GM12878 (cell line): ENCODE data around the gene XRRA1. TPM values are rescaled to one million over a fixed set of nuclear protein-coding genes. Genes with fewer than 3 reads are reported as not detected.

Source experiments
- ATAC-seq: fragments of 200-7000 bp; cut with Tn5 transposase; 3 replicates; pipeline ENCODE4 v1.9.1; 2020; ENCODE audit warnings: mild to moderate bottlenecking, moderate library complexity
- BruUV-seq: library from RNA; stranded (reverse); fragments of 400-500 nt; replicated peaks from 2 replicates; lab custom pipeline; 2021; lab: Mats Ljungman, UMichigan
- CTCF ChIA-PET: fragments of 300-600 bp; sonication (Branson Sonifier 250); formaldehyde crosslinking; extraction: SDS; loops from one replicate; lab custom pipeline; 2021; ENCODE audit warnings: inconsistent platforms; lab: Yijun Ruan, JAX
- POLR2A ChIA-PET: fragments of 350-600 bp; formaldehyde crosslinking; extraction: SDS; loops from one replicate; lab custom pipeline; 2021; ENCODE audit warnings: inconsistent platforms; lab: Charles Lee
- RAD21 ChIA-PET: fragments of 300-600 bp; sonication (Branson Sonifier 250); formaldehyde crosslinking; loops from one replicate; lab custom pipeline; 2023; ENCODE audit warnings: antibody characterized with exemption; ENCODE audit not compliant: unreplicated experiment; lab: Charles Lee
- SMC1A ChIA-PET: fragments of 300-600 bp; sonication (Branson Sonifier 250); formaldehyde crosslinking; loops from one replicate; lab custom pipeline; 2023; ENCODE audit not compliant: unreplicated experiment, uncharacterized antibody; lab: Charles Lee
- DNase-seq: peaks from one replicate; pipeline ENCODE4 v3.0.0-alpha.2; 2011; ENCODE audit warnings: low read depth, low spot score
- FAIRE-seq: peaks from 3 replicates; lab custom pipeline; 2011; peaks lifted over from hg19 to GRCh38; lab: Jason Lieb, UNC
- H2AFZ ChIP-seq: 2 replicates; pipeline ENCODE4 v1.6.0; 2011; ENCODE audit warnings: low read depth, low read length, control low read depth; ENCODE audit not compliant: control insufficient read depth
- H3K27ac ChIP-seq: 2 replicates; pipeline ENCODE4 v1.5.1; 2011; ENCODE audit warnings: control low read depth; ENCODE audit not compliant: control insufficient read depth, insufficient read depth
- H3K27me3 ChIP-seq, 2 experiments: replicated peaks in 1 of 2; 2 replicates each; pipeline versions ENCODE4 v1.6.0 to v1.6.1; 2011; ENCODE audit warnings: low read length in 1 of 2; ENCODE audit not compliant: control insufficient read depth in 2 of 2, insufficient read depth in 2 of 2
- H3K36me3 ChIP-seq, 2 experiments: 2 replicates each; pipeline ENCODE4 v1.5.1; 2011; ENCODE audit warnings: low read length in 1 of 2; ENCODE audit not compliant: control insufficient read depth in 2 of 2, insufficient read depth in 2 of 2
- H3K4me1 ChIP-seq: 2 replicates; pipeline ENCODE4 v1.6.1; 2011; ENCODE audit warnings: mild to moderate bottlenecking, low read length, moderate library complexity, mixed read lengths; ENCODE audit not compliant: control insufficient read depth, insufficient read depth
- H3K4me2 ChIP-seq: 2 replicates; pipeline ENCODE4 v1.6.0; 2011; ENCODE audit warnings: control low read depth; ENCODE audit not compliant: control insufficient read depth, insufficient read depth
- H3K4me3 ChIP-seq: fragments of 200-600 bp; sonication (generic); 2 replicates; pipeline ENCODE4 v1.5.1; 2016
- H3K79me2 ChIP-seq: 2 replicates; pipeline ENCODE4 v1.6.0; 2011; ENCODE audit warnings: low read length; ENCODE audit not compliant: control insufficient read depth, insufficient read depth
- H3K9ac ChIP-seq: 2 replicates; pipeline ENCODE4 v1.8.0; 2011; ENCODE audit warnings: low read length, control low read depth, mixed read lengths; ENCODE audit not compliant: control insufficient read depth, insufficient read depth
- H3K9me3 ChIP-seq: replicated peaks from 3 replicates; pipeline ENCODE4 v1.5.1; 2011; ENCODE audit warnings: mild to moderate bottlenecking, low read length; ENCODE audit not compliant: control insufficient read depth, insufficient read depth
- H4K20me1 ChIP-seq: 2 replicates; pipeline ENCODE4 v1.6.0; 2011; ENCODE audit not compliant: control insufficient read depth, insufficient read depth
- BHLHE40 ChIP-seq, 2 experiments: fragments of 450-650 bp in 1 of 2; IDR thresholded peaks; 2 replicates each; pipeline ENCODE4 v1.6.1; 2011 to 2017; ENCODE audit warnings: low read depth in 2 of 2, borderline replicate concordance in 1 of 2, improper control_type of control experiment in 1 of 2, low read length in 1 of 2, mild to moderate bottlenecking in 1 of 2
- CBFB ChIP-seq: IDR thresholded peaks from 2 replicates; pipeline ENCODE4 v1.6.1; 2016; ENCODE audit warnings: antibody characterized with exemption, low read depth
- CREM ChIP-seq: IDR thresholded peaks from 2 replicates; pipeline ENCODE4 v1.6.1; 2014; ENCODE audit warnings: antibody characterized with exemption, low read depth
- FOS ChIP-seq: IDR thresholded peaks from 3 replicates; pipeline ENCODE4 v1.6.1; 2011; ENCODE audit warnings: borderline replicate concordance; ENCODE audit not compliant: insufficient read length; ENCODE audit errors: extremely low read depth
- FOXK2 ChIP-seq: fragments of 450-650 bp; IDR thresholded peaks from 2 replicates; pipeline ENCODE4 v1.6.1; 2017; ENCODE audit warnings: mild to moderate bottlenecking, moderate library complexity
- LARP7 ChIP-seq: fragments of 450-650 bp; IDR thresholded peaks from 2 replicates; pipeline ENCODE4 v1.6.1; 2017; ENCODE audit warnings: mild to moderate bottlenecking
- RAD21 ChIP-seq: IDR thresholded peaks from 2 replicates; pipeline ENCODE4 v1.6.1; 2011; ENCODE audit warnings: mild to moderate bottlenecking, low read depth, low read length, moderate library complexity; ENCODE audit not compliant: insufficient read depth
- RB1 ChIP-seq: fragments of 450-650 bp; formaldehyde crosslinking; IDR thresholded peaks from 2 replicates; pipeline ENCODE4 v1.6.1; 2017; ENCODE audit warnings: mild to moderate bottlenecking, borderline replicate concordance
- SMARCA5 ChIP-seq: fragments of 450-650 bp; IDR thresholded peaks from 2 replicates; pipeline ENCODE4 v1.6.1; 2017; ENCODE audit warnings: mild to moderate bottlenecking
- ZSCAN29 ChIP-seq: fragments of 450-650 bp; IDR thresholded peaks from 2 replicates; pipeline ENCODE4 v1.6.1; 2017; ENCODE audit warnings: mild to moderate bottlenecking, moderate library complexity
- WGBS: methylation state at CpG from one replicate; pipeline ENCODE4 v1.1.6; 2016; ENCODE audit warnings: low lambda C conversion rate; ENCODE audit not compliant: insufficient replicate concordance, insufficient coverage; ENCODE audit errors: missing lambda C conversion rate; 5-methylcytosine and 5-hydroxymethylcytosine counted together
- in situ Hi-C: fragments of 300-500 bp; cut with MboI; formaldehyde crosslinking; loops from 9 replicates; pipeline ENCODE4 v1.14.3; 2018; ENCODE audit warnings: mixed read lengths
- intact Hi-C: fragments of 100-400 bp; cut with micrococcal nuclease; formaldehyde crosslinking; loops from one replicate; pipeline ENCODE4 v1.14.2; 2022; ENCODE audit not compliant: unreplicated experiment
- polyA plus RNA-seq, 11 experiments: library from polyadenylated mRNA; depleted of rRNA in 4 of 11; unstranded in 6 of 11; stranded (reverse) in 5 of 11; fragments of >200 nt; fragmentation: Nextera tagmentation in 4 of 11; fragmentation: Illumina TruSeq in 1 of 11; extraction: Ambion mirVana in 4 of 11; extraction: Trizol in 1 of 11; gene quantifications; 1 replicate in 1 of 11; 2 replicates in 10 of 11; pipeline versions ENCODE4 v1.2.1 to v1.2.3, GENCODE V29; 2011 to 2016; ENCODE audit warnings: inconsistent platforms in 2 of 11, missing spikeins in 2 of 11, low read depth in 1 of 11
- total RNA-seq, 4 experiments: library from RNA; depleted of rRNA in 3 of 4; stranded (reverse); fragments of >200 nt in 3 of 4; fragmentation: Illumina TruSeq in 1 of 4; extraction: Trizol in 1 of 4; gene quantifications; 2 replicates each; pipeline versions ENCODE4 v1.2.1 to v1.2.3, GENCODE V29; 2013 to 2021
- TF ChIP-seq, protein P1 (sequence below): fragments of 450-650 bp; formaldehyde crosslinking; IDR thresholded peaks from 2 replicates; pipeline ENCODE4 v1.5.0; 2022; ENCODE audit warnings: mild to moderate bottlenecking, missing genetic modification characterization
- TF ChIP-seq, protein P2 (sequence below): fragments of 450-650 bp; IDR thresholded peaks from 2 replicates; pipeline ENCODE4 v1.6.1; 2017; ENCODE audit warnings: borderline replicate concordance
- TF ChIP-seq, protein P3 (sequence below): fragments of 450-650 bp; formaldehyde crosslinking; IDR thresholded peaks from 2 replicates; pipeline ENCODE4 v1.4.0; 2020; ENCODE audit warnings: mild to moderate bottlenecking, moderate library complexity

The XRRA1 gene
- total and polyA plus RNA-seq, 10 of the 15 experiments (the other 5 are each of a cell fraction or from before 2014, with no cell fraction given): 2.5 to 8.8 (median 4.6) TPM

DNA sequence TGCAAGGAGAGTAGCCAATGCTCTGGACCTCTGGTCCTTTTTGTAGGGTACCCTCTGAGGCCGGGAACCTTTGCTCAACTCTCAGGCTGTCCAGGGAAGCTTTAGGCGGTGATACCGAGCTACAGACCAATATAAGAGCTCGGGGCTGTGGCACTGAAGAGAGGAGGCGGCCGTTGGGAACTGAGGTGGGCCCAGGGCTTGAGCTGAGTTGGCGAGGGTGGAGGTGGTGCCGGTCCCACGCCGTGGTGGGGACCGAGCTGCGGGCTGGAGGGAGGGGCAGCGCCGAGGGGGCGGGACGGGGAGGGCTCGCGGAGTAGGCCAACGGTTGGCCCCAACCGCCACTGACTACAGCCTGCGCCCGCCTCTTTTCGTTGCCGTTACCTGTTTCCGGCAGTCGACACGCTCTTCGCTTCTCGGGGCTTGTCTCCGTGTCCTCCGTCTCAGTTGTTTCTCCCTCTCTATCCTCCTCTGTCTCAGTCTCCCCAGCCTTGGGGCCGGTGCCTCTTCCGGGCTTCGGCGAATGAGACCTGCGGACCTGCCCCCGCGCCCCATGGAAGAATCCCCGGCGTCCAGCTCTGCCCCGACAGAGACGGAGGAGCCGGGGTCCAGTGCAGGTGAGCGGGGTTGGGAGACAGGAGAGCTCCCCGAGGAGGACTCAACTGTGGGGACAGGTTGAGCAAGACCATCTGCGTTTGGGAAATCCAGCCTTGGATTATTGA, 39.8 kb upstream of the XRRA1 start, which contains the start of gene NEU3:
Gene NEU3, plus strand, starts transcription at position 393 of the 719 bp plus-strand sequence. Its CDS starts 128 bp downstream, at position 521.
- peak within 1 kb of the TSS; percentile 100 for H3K4me3 ChIP-seq
- peak; percentile 59 for DNase-seq
- H3K27me3 ChIP-seq: no peaks in the 10 kb centered on the region
- H3K9me3 ChIP-seq: no peaks in the 10 kb centered on the region
- peak within 1 kb of the TSS; percentile 73 for H3K4me2 ChIP-seq
- H2AFZ ChIP-seq: peak within 1 kb of the TSS; percentile 65
- peaks cover 36% of the 10 kb centered on the region for H3K79me2 ChIP-seq
- ChIA-PET POLR2A (interaction anchor here (0.6 to 1.6 kb wide), 11 partner anchors 9 to 817 kb away, joined by 3 to 5 read pairs (median 4); no protein-coding TSS in a partner anchor), RAD21 (interaction anchor here (0.7 to 1.8 kb wide), 9 partner anchors 13 to 216 kb away, joined by 3 to 10 read pairs (median 3); partner anchors contain the start of genes SPCS2 and XRRA1), SMC1A (interaction anchor here (0.7 to 2.3 kb wide), 13 partner anchors 8 to 217 kb away, joined by 3 to 6 read pairs (median 4); no protein-coding TSS in a partner anchor), CTCF (interaction anchor here (0.6 to 1.5 kb wide), 8 partner anchors 9 to 254 kb away, joined by 3 to 7 read pairs (median 4); no protein-coding TSS in a partner anchor)
- H3K36me3 ChIP-seq: no peaks in the 10 kb centered on the region
- ATAC-seq: peak; percentile 94
- peak; percentile 96 for FAIRE-seq
- in situ Hi-C loops (no loop called here), intact Hi-C loops (loop anchor here (2.0 kb wide), 1 partner anchor 40 kb away; the partner anchor contains the start of genes SPCS2 and XRRA1)
- peak within 1 kb of the TSS; percentile 64 for H3K9ac ChIP-seq
- peak within 1 kb of the TSS; percentile 45 for H3K27ac ChIP-seq
- 1% methylated on average over 28 of the region's 46 CpGs for WGBS
- no peaks in the 10 kb centered on the region for H4K20me1 ChIP-seq
- no TSS peak for BruUV-seq
- H3K4me1 ChIP-seq: peaks cover 13% of the 10 kb centered on the region
- TF ChIP-seq RAD21: no peak
- TF ChIP-seq ZSCAN29: no peak
- TF ChIP-seq, protein P1, sequence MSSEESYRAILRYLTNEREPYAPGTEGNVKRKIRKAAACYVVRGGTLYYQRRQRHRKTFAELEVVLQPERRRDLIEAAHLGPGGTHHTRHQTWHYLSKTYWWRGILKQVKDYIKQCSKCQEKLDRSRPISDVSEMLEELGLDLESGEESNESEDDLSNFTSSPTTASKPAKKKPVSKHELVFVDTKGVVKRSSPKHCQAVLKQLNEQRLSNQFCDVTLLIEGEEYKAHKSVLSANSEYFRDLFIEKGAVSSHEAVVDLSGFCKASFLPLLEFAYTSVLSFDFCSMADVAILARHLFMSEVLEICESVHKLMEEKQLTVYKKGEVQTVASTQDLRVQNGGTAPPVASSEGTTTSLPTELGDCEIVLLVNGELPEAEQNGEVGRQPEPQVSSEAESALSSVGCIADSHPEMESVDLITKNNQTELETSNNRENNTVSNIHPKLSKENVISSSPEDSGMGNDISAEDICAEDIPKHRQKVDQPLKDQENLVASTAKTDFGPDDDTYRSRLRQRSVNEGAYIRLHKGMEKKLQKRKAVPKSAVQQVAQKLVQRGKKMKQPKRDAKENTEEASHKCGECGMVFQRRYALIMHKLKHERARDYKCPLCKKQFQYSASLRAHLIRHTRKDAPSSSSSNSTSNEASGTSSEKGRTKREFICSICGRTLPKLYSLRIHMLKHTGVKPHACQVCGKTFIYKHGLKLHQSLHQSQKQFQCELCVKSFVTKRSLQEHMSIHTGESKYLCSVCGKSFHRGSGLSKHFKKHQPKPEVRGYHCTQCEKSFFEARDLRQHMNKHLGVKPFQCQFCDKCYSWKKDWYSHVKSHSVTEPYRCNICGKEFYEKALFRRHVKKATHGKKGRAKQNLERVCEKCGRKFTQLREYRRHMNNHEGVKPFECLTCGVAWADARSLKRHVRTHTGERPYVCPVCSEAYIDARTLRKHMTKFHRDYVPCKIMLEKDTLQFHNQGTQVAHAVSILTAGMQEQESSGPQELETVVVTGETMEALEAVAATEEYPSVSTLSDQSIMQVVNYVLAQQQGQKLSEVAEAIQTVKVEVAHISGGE (CRISPR knock-in tag): peak; percentile 86
- 0 out of 2 replicates have a peak, but pooled peaks have one; percentile 44 for TF ChIP-seq CBFB
- no peak for TF ChIP-seq BHLHE40 (IDR thresholded peaks at IDR 0.05; ENCODE audit: borderline replicate concordance in 1 of 2, low read depth in 2 of 2, low read length in 1 of 2)
- TF ChIP-seq SMARCA5: peak; percentile 24; the same call in 1 of the 2 replicates
- no peak for TF ChIP-seq FOS
- TF ChIP-seq FOXK2: no peak
- TF ChIP-seq CREM: peak; percentile 42; the same call in 1 of the 2 replicates
- TF ChIP-seq, protein P2, sequence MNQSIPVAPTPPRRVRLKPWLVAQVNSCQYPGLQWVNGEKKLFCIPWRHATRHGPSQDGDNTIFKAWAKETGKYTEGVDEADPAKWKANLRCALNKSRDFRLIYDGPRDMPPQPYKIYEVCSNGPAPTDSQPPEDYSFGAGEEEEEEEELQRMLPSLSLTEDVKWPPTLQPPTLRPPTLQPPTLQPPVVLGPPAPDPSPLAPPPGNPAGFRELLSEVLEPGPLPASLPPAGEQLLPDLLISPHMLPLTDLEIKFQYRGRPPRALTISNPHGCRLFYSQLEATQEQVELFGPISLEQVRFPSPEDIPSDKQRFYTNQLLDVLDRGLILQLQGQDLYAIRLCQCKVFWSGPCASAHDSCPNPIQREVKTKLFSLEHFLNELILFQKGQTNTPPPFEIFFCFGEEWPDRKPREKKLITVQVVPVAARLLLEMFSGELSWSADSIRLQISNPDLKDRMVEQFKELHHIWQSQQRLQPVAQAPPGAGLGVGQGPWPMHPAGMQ: no peak
- TF ChIP-seq, protein P3, sequence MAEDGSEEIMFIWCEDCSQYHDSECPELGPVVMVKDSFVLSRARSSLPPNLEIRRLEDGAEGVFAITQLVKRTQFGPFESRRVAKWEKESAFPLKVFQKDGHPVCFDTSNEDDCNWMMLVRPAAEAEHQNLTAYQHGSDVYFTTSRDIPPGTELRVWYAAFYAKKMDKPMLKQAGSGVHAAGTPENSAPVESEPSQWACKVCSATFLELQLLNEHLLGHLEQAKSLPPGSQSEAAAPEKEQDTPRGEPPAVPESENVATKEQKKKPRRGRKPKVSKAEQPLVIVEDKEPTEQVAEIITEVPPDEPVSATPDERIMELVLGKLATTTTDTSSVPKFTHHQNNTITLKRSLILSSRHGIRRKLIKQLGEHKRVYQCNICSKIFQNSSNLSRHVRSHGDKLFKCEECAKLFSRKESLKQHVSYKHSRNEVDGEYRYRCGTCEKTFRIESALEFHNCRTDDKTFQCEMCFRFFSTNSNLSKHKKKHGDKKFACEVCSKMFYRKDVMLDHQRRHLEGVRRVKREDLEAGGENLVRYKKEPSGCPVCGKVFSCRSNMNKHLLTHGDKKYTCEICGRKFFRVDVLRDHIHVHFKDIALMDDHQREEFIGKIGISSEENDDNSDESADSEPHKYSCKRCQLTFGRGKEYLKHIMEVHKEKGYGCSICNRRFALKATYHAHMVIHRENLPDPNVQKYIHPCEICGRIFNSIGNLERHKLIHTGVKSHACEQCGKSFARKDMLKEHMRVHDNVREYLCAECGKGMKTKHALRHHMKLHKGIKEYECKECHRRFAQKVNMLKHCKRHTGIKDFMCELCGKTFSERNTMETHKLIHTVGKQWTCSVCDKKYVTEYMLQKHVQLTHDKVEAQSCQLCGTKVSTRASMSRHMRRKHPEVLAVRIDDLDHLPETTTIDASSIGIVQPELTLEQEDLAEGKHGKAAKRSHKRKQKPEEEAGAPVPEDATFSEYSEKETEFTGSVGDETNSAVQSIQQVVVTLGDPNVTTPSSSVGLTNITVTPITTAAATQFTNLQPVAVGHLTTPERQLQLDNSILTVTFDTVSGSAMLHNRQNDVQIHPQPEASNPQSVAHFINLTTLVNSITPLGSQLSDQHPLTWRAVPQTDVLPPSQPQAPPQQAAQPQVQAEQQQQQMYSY: no peak
- TF ChIP-seq LARP7: peak; percentile 78; the same call in 1 of the 2 replicates
- no peak; the same call in 1 of the 2 replicates for TF ChIP-seq RB1
